ENCODE data around the gene PPL.

- TF ChIP-seq CTCF (tag by site-specific recombination; IDR thresholded peaks at IDR 0.05) (no peak), TCF7L2 (IDR thresholded peaks at IDR 0.05; ENCODE audit: borderline replicate concordance, low read depth, low read length) (no peak), KLF10 (tag by site-specific recombination; IDR thresholded peaks at IDR 0.05) (no peak), ZNF776 (tag by site-specific recombination; IDR thresholded peaks at IDR 0.05; ENCODE audit: borderline replicate concordance) (no peak), ZNF544 (tag by site-specific recombination; IDR thresholded peaks at IDR 0.05) (no peak), ZNF426 (tag by site-specific recombination; IDR thresholded peaks at IDR 0.05) (no peak), ZNF335 (tag by site-specific recombination; conservative IDR thresholded peaks at IDR 0.05) (no peak), ZSCAN16 (tag by site-specific recombination; IDR thresholded peaks at IDR 0.05) (no peak), SP3 (tag by site-specific recombination; IDR thresholded peaks at IDR 0.05) (no peak), AEBP2 (tag by site-specific recombination; IDR thresholded peaks at IDR 0.05; ENCODE audit: borderline replicate concordance) (no peak), ZNF2 (tag by site-specific recombination; IDR thresholded peaks at IDR 0.05) (no peak), REST (tag by site-specific recombination; IDR thresholded peaks at IDR 0.05) (no peak), ZBTB11 (tag by site-specific recombination; conservative IDR thresholded peaks at IDR 0.05; ENCODE audit: low read depth) (no peak)
Observed at GRCh38 chr16:4935241-4935855, 1.6 kb downstream of the PPL start.

All from HEK293 (cell line).